HEK293T (cell line): ENCODE results near the gene ANKS1B.
A peak's percentile ranks its signal among the peaks of the same experiment; 100 is the strongest.

Experiments used
- CTCF ChIA-PET: fragments of 350-600 bp; formaldehyde crosslinking; extraction: SDS; loops from one replicate; lab custom pipeline; 2021; ENCODE audit warnings: antibody characterized with exemption, inconsistent platforms; lab: Yijun Ruan, JAX
- POLR2A ChIA-PET: fragments of 350-600 bp; formaldehyde crosslinking; extraction: SDS; loops from one replicate; lab custom pipeline; 2020; ENCODE audit warnings: antibody characterized with exemption, inconsistent platforms; lab: Yijun Ruan, JAX
- DNase-seq: peaks from one replicate; pipeline ENCODE4 v3.0.0; 2012; ENCODE audit warnings: mixed read lengths; ENCODE audit errors: extremely low spot score
- ARNT ChIP-seq: fragments of 450-650 bp; IDR thresholded peaks from 2 replicates; pipeline ENCODE4 v1.6.1; 2017; ENCODE audit warnings: mild to moderate bottlenecking
- BHLHE40 ChIP-seq: fragments of 450-650 bp; IDR thresholded peaks from 2 replicates; pipeline ENCODE4 v1.6.1; 2016; ENCODE audit warnings: mild to moderate bottlenecking, moderate library complexity, borderline replicate concordance
- CTBP1 ChIP-seq: fragments of 450-650 bp; IDR thresholded peaks from 2 replicates; pipeline ENCODE4 v1.6.1; 2016; ENCODE audit warnings: borderline replicate concordance
- ELF4 ChIP-seq: fragments of 450-650 bp; IDR thresholded peaks from 2 replicates; pipeline ENCODE4 v1.6.1; 2017; ENCODE audit warnings: antibody characterized with exemption
- FOXA1 ChIP-seq: fragments of 450-650 bp; IDR thresholded peaks from 2 replicates; pipeline ENCODE4 v1.6.1; 2016; ENCODE audit warnings: mild to moderate bottlenecking
- FOXK2 ChIP-seq: fragments of 450-650 bp; IDR thresholded peaks from 2 replicates; pipeline ENCODE4 v1.6.1; 2016; ENCODE audit warnings: mild to moderate bottlenecking
- FOXM1 ChIP-seq: fragments of 450-650 bp; IDR thresholded peaks from 2 replicates; pipeline ENCODE4 v1.6.1; 2017; ENCODE audit warnings: mild to moderate bottlenecking, borderline replicate concordance
- HDGF ChIP-seq: fragments of 450-650 bp; IDR thresholded peaks from 2 replicates; pipeline ENCODE4 v1.6.1; 2017; ENCODE audit warnings: antibody characterized with exemption, borderline replicate concordance
- L3MBTL2 ChIP-seq: fragments of 450-650 bp; conservative IDR thresholded peaks from 2 replicates; pipeline ENCODE4 v1.6.1; 2016; ENCODE audit warnings: mild to moderate bottlenecking
- LEF1 ChIP-seq: fragments of 450-650 bp; IDR thresholded peaks from 2 replicates; pipeline ENCODE4 v1.6.1; 2017; ENCODE audit warnings: mild to moderate bottlenecking, borderline replicate concordance
- NFRKB ChIP-seq: fragments of 450-650 bp; IDR thresholded peaks from 2 replicates; pipeline ENCODE4 v1.6.1; 2016; ENCODE audit warnings: mild to moderate bottlenecking, moderate library complexity
- SP1 ChIP-seq: fragments of 450-650 bp; IDR thresholded peaks from 2 replicates; pipeline ENCODE4 v1.6.1; 2017
- SUZ12 ChIP-seq: fragments of 450-650 bp; IDR thresholded peaks from 2 replicates; pipeline ENCODE4 v1.6.1; 2016; ENCODE audit warnings: mild to moderate bottlenecking
- TARDBP ChIP-seq: fragments of 450-650 bp; IDR thresholded peaks from 2 replicates; pipeline ENCODE4 v1.6.1; 2016
- ZNF384 ChIP-seq: fragments of 450-650 bp; IDR thresholded peaks from 2 replicates; pipeline ENCODE4 v1.6.1; 2016
- TF ChIP-seq, protein P1 (sequence below): fragments of 450-650 bp; IDR thresholded peaks from 2 replicates; pipeline ENCODE4 v1.6.1; 2016

The ANKS1B gene

GRCh38 chr12:99915251-99916082 lies 69.3 kb downstream of the ANKS1B start:
- ChIA-PET POLR2A (no interaction called here), CTCF (no interaction called here)
- DNase-seq = no peak
- TF ChIP-seq TARDBP (no peak), SP1 (no peak), FOXM1 (no peak), NFRKB (no peak), L3MBTL2 (no peak), ARNT (no peak)
- TF ChIP-seq, protein P1, sequence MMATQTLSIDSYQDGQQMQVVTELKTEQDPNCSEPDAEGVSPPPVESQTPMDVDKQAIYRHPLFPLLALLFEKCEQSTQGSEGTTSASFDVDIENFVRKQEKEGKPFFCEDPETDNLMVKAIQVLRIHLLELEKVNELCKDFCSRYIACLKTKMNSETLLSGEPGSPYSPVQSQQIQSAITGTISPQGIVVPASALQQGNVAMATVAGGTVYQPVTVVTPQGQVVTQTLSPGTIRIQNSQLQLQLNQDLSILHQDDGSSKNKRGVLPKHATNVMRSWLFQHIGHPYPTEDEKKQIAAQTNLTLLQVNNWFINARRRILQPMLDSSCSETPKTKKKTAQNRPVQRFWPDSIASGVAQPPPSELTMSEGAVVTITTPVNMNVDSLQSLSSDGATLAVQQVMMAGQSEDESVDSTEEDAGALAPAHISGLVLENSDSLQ = no peak

DNA sequence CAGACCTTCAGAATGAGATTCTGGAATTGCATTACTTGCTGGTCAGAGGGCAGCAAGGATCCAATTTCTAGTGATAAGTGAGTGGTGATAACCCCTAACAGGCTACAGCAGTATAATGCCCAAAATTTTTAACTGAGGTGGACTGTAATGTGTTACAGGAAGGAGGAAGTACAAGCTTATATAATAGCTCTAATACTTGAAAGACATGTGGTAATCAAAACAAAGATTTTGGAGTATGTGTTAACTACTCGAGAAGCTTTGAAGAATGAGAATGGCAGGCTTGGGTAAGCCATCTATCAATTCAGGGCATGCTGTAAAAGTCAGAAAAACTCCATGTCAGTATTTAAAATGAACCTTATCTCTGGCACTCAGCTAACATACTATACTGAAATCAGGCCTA lies 70.5 kb downstream of the ANKS1B start:
- no peak for TF ChIP-seq FOXM1
- TF ChIP-seq, protein P1 = no peak
- TF ChIP-seq L3MBTL2 = no peak
- TF ChIP-seq HDGF = no peak
- DNase-seq = no peak
- POLR2A ChIA-PET = no interaction called here
- CTCF ChIA-PET = no interaction called here

DNA sequence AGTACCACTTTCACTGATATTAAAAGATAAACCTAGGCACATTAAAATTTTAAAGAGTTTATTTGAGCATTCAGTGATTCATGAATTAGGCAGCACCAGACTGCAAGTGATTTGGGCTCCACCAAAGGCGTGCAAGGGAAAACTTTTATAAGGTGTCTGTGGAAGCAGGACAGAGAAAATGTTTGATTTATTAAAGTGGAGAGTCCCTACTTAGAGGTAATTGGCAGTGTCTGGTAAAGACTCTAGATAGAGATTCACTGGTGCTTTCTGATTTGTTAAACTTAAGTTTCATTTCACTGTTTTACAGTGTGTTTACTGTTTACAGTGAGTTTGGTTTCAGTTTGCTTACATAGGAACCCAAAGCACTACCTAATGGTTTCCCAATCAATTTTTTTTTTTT lies 72.8 kb downstream of the ANKS1B start:
- no peak for TF ChIP-seq L3MBTL2
- no peak for TF ChIP-seq HDGF
- TF ChIP-seq ARNT = no peak
- TF ChIP-seq FOXM1 = no peak
- TF ChIP-seq, protein P1 = no peak
- TF ChIP-seq LEF1 = no peak
- no peak for TF ChIP-seq ZNF384
- TF ChIP-seq BHLHE40 = no peak
- no peak for TF ChIP-seq FOXK2
- no peak for TF ChIP-seq CTBP1
- no peak for TF ChIP-seq SP1
- no peak for TF ChIP-seq NFRKB
- ChIA-PET POLR2A (no interaction called here), CTCF (no interaction called here)
- DNase-seq = no peak

DNA sequence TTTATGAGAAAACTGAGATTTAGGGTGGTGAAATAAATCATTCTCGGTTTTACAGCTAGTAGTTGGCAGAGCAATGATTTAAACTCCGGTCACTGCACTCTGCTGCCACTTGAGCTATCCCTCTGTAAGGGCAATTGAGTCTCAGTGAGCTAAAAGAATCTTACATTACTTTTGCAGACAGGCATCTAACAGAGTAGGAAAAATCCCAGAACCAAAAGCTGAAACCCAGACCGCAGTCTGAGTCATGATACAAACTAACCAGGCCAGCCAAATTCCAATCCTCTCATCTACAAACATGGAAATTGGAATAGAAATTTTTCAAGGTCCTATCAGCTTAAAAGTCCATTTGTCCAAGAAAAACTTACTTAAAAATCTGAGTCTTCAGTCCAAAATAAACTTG lies 73.7 kb downstream of the ANKS1B start:
- ChIA-PET CTCF (interaction anchor here (0.7 kb wide), 1 partner anchor 218 kb away, joined by 3 read pairs; no protein-coding TSS in a partner anchor), POLR2A (no interaction called here)
- DNase-seq = no peak
- TF ChIP-seq ELF4 (no peak), LEF1 (no peak), FOXK2 (no peak), NFRKB (no peak), BHLHE40 (no peak), CTBP1 (no peak)
- TF ChIP-seq, protein P1 = 0 out of 2 replicates have a peak, but pooled peaks have one; percentile 7

DNA sequence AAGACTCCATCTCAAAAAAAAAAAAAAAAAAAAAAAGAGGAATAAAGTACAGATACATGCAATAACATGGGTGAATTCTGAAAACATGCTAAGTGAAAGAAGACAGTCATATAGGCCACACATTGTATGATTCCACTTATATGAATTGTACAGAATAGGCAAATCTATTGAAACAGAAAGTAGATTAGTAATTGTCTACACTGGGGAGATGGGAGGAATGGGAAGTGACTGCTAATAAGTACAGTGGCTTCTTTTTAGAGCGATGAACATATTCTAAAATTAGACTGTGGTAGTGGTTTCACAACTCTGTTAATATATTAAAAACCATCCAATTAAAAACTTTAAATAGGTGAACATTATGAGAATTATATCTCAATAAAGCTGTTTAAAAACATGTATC lies 74.4 kb downstream of the ANKS1B start:
- ChIA-PET POLR2A (no interaction called here), CTCF (interaction anchor here (0.7 kb wide), 1 partner anchor 219 kb away, joined by 3 read pairs; no protein-coding TSS in a partner anchor)
- no peak for DNase-seq
- TF ChIP-seq FOXK2 (no peak), L3MBTL2 (no peak), LEF1 (no peak), TARDBP (no peak)

DNA sequence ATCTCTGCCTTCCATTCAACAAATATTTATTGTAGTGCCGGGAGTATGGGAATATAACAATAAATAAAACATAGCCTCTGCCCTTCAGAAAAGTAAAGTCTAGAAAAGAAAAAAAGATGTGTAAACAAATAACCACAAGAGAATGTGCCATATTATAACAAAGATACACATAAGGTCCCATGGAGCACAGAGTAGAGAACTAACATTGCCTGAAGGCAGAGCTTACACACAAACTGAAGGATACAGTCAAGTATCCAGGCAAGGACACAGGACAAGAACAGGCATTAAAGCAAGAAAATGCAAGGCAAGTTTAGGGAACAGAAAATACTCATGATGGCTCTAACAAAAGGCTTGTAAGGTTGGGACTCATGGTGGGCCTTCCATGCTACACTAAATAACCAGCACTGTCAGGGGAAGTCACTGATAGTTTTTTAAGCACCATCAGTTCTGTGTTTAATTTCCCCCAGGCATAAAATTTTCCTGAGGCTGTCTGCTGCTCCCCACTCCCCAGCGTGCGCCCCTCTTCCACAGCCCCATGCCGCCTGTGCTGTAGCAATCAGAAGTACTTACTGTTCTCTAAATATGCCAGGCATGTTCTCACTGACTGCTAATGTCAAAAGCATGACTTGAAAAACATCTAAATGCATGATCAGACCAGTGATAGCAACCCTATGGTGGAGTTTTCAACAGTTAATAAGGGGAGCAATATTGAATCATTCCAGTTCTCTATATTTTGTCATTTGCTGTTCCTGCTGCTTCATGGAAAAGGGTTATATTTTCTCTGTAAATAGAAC lies 77.8 kb downstream of the ANKS1B start:
- ChIA-PET CTCF (no interaction called here), POLR2A (no interaction called here)
- no peak for TF ChIP-seq SUZ12
- no peak for TF ChIP-seq LEF1
- TF ChIP-seq, protein P1 = no peak
- TF ChIP-seq BHLHE40 = no peak
- TF ChIP-seq ZNF384 = no peak
- TF ChIP-seq HDGF = no peak
- no peak for TF ChIP-seq FOXA1
- TF ChIP-seq SP1 = no peak
- no peak for TF ChIP-seq TARDBP
- no peak for TF ChIP-seq NFRKB
- DNase-seq = no peak
